HepG2 (cell line): Measurements from ENCODE around the gene PLEKHG2. TPM values are rescaled to one million over a fixed set of nuclear protein-coding genes. Genes with fewer than 3 reads are reported as not detected.

Experiments used
- DRAP1 ChIP-seq: IDR thresholded peaks from 2 replicates; pipeline ENCODE4 v1.6.1; 2016; ENCODE audit warnings: missing genetic modification reagents, missing compliant biosample characterization
- GPN1 ChIP-seq: sonication (generic); formaldehyde crosslinking; IDR thresholded peaks from 2 replicates; pipeline ENCODE4 v1.5.1; 2020; ENCODE audit warnings: missing genetic modification reagents, borderline replicate concordance
- GTF2F1 ChIP-seq: fragments of 150-350 bp; IDR thresholded peaks from 2 replicates; pipeline ENCODE4 v1.6.1; 2014; ENCODE audit warnings: low read length
- ISL2 ChIP-seq: sonication (generic); formaldehyde crosslinking; IDR thresholded peaks from 2 replicates; pipeline ENCODE4 v1.5.0; 2020; ENCODE audit warnings: missing genetic modification reagents
- KDM5B ChIP-seq: sonication (generic); formaldehyde crosslinking; IDR thresholded peaks from 2 replicates; pipeline ENCODE4 v1.4.0; 2020; ENCODE audit warnings: missing genetic modification reagents, mild to moderate bottlenecking, borderline replicate concordance
- MEIS1 ChIP-seq: sonication (generic); formaldehyde crosslinking; IDR thresholded peaks from 2 replicates; pipeline ENCODE4 v1.9.0; 2021; ENCODE audit warnings: mild to moderate bottlenecking, missing genetic modification reagents, moderate library complexity, borderline replicate concordance
- MIER2 ChIP-seq: IDR thresholded peaks from 2 replicates; pipeline ENCODE4 v1.6.1; 2016; ENCODE audit warnings: missing biosample characterization, missing genetic modification reagents
- NBN ChIP-seq: fragments of 450-650 bp; conservative IDR thresholded peaks from 2 replicates; pipeline ENCODE4 v1.6.1; 2017
- NFRKB ChIP-seq: fragments of 450-650 bp; IDR thresholded peaks from 2 replicates; pipeline ENCODE4 v1.6.1; 2017
- PRPF4 ChIP-seq: fragments of 200-400 bp; formaldehyde crosslinking; IDR thresholded peaks from 2 replicates; pipeline ENCODE4 v1.6.1; 2016; ENCODE audit warnings: low read length, low read depth; ENCODE audit not compliant: poor library complexity, severe bottlenecking
- SCMH1 ChIP-seq: sonication (generic); formaldehyde crosslinking; IDR thresholded peaks from 2 replicates; pipeline ENCODE4 v1.9.0; 2021; ENCODE audit warnings: missing genetic modification reagents, mild to moderate bottlenecking, borderline replicate concordance
- SRSF9 ChIP-seq: fragments of 200-400 bp; formaldehyde crosslinking; IDR thresholded peaks from 2 replicates; pipeline ENCODE4 v1.6.1; 2018; ENCODE audit warnings: borderline replicate concordance, mild to moderate bottlenecking, low read depth, low read length; ENCODE audit not compliant: insufficient read depth, poor library complexity, severe bottlenecking
- ZBTB43 ChIP-seq: sonication (generic); formaldehyde crosslinking; conservative IDR thresholded peaks from 2 replicates; pipeline ENCODE4 v1.4.0; 2020; ENCODE audit warnings: missing genetic modification reagents
- ZBTB7B ChIP-seq: sonication (generic); formaldehyde crosslinking; IDR thresholded peaks from 2 replicates; pipeline ENCODE4 v1.4.0; 2020; ENCODE audit warnings: missing genetic modification reagents
- ZNF143 ChIP-seq: sonication (generic); formaldehyde crosslinking; IDR thresholded peaks from 2 replicates; pipeline ENCODE4 v1.4.0; 2020; ENCODE audit warnings: missing genetic modification reagents
- ZNF274 ChIP-seq: sonication (generic); formaldehyde crosslinking; IDR thresholded peaks from 2 replicates; pipeline ENCODE4 v1.5.1; 2020; ENCODE audit warnings: mild to moderate bottlenecking, missing genetic modification reagents
- ZNF326 ChIP-seq: sonication (generic); formaldehyde crosslinking; IDR thresholded peaks from 2 replicates; pipeline ENCODE4 v1.4.0; 2020; ENCODE audit warnings: missing genetic modification reagents, borderline replicate concordance
- ZNF335 ChIP-seq: sonication (generic); formaldehyde crosslinking; IDR thresholded peaks from 2 replicates; pipeline ENCODE4 v1.4.0; 2020; ENCODE audit warnings: missing genetic modification reagents
- ZNF431 ChIP-seq: sonication (generic); formaldehyde crosslinking; IDR thresholded peaks from 2 replicates; pipeline ENCODE4 v1.9.0; 2022; ENCODE audit warnings: missing genetic modification reagents, low read depth, mild to moderate bottlenecking, borderline replicate concordance
- ZNF451 ChIP-seq: sonication (generic); formaldehyde crosslinking; IDR thresholded peaks from 2 replicates; pipeline ENCODE4 v1.5.0; 2020; ENCODE audit warnings: mild to moderate bottlenecking, missing genetic modification reagents
- ZNF512 ChIP-seq: sonication (generic); formaldehyde crosslinking; IDR thresholded peaks from 2 replicates; pipeline ENCODE4 v1.4.0; 2020; ENCODE audit warnings: mild to moderate bottlenecking, missing genetic modification reagents
- ZNF558 ChIP-seq: sonication (generic); formaldehyde crosslinking; IDR thresholded peaks from 2 replicates; pipeline ENCODE4 v1.9.0; 2022; ENCODE audit warnings: mild to moderate bottlenecking, missing genetic modification reagents, borderline replicate concordance
- ZNF567 ChIP-seq: sonication (generic); formaldehyde crosslinking; IDR thresholded peaks from 2 replicates; pipeline ENCODE4 v1.8.1; 2023; ENCODE audit warnings: mild to moderate bottlenecking, missing genetic modification reagents, borderline replicate concordance
- ZNF580 ChIP-seq: IDR thresholded peaks from 2 replicates; pipeline ENCODE4 v1.6.1; 2016; ENCODE audit warnings: low read depth, borderline replicate concordance
- ZNF605 ChIP-seq: sonication (generic); formaldehyde crosslinking; IDR thresholded peaks from 2 replicates; pipeline ENCODE4 v1.8.0; 2022; ENCODE audit warnings: mild to moderate bottlenecking, missing genetic modification reagents
- ZNF747 ChIP-seq: sonication (generic); formaldehyde crosslinking; IDR thresholded peaks from 2 replicates; pipeline ENCODE4 v1.8.1; 2023; ENCODE audit warnings: missing genetic modification reagents, mild to moderate bottlenecking, borderline replicate concordance
- ZNF850 ChIP-seq: sonication (generic); formaldehyde crosslinking; conservative IDR thresholded peaks from 2 replicates; pipeline ENCODE4 v1.9.0; 2021; ENCODE audit warnings: mild to moderate bottlenecking, missing genetic modification reagents
- polyA plus RNA-seq, 8 experiments: library from polyadenylated mRNA; depleted of rRNA in 3 of 8; stranded (reverse) in 7 of 8; unstranded in 1 of 8; fragments of >200 nt; fragmentation: Illumina TruSeq in 4 of 8; extraction: Trizol in 4 of 8; gene quantifications; 2 replicates each; pipeline versions ENCODE4 v1.2.1 to v1.2.3, GENCODE V29; 2011 to 2016; ENCODE audit warnings: low read depth in 4 of 8, missing spikeins in 1 of 8, mixed read lengths in 1 of 8; ENCODE audit not compliant: insufficient read depth in 1 of 8
- total RNA-seq, 5 experiments: library from RNA; depleted of rRNA; stranded (reverse); fragments of >200 nt; fragmentation: Illumina TruSeq; extraction: Trizol; gene quantifications; 2 replicates each; pipeline ENCODE4 v1.2.3, GENCODE V29; 2016; ENCODE audit warnings: low read depth in 1 of 5

PLEKHG2 gene
- total and polyA plus RNA-seq, 2 of the 13 experiments (the other 11 are each of a cell fraction or from before 2014, with no cell fraction given), result 3.6 to 6.8 TPM

GRCh38 chr19:39435499-39436349, 23.3 kb downstream of the PLEKHG2 start, which contains the start of gene RPS16 (continued):
- peak; percentile 93 for TF ChIP-seq DRAP1 (CRISPR knock-in tag)
- TF ChIP-seq GTF2F1, result peak; percentile 84
- peak; percentile 79; the same call in 1 of the 2 replicates for TF ChIP-seq ZNF580 (CRISPR knock-in tag)
- TF ChIP-seq ZNF326 (CRISPR knock-in tag), result no peak
- 0 out of 2 replicates have a peak, but pooled peaks have one; percentile 33 for TF ChIP-seq ZNF567 (CRISPR knock-in tag)
- peak; percentile 89 for TF ChIP-seq MEIS1 (CRISPR knock-in tag)
- TF ChIP-seq ZNF431 (CRISPR knock-in tag), result no peak; the same call in 1 of the 2 replicates
- TF ChIP-seq ZNF143 (CRISPR knock-in tag), result peak; percentile 57
- TF ChIP-seq MIER2 (CRISPR knock-in tag), result peak; percentile 42
- no peak for TF ChIP-seq GPN1 (CRISPR knock-in tag)
- TF ChIP-seq ZNF558 (CRISPR knock-in tag), result no peak; the same call in 1 of the 2 replicates
- 0 out of 2 replicates have a peak, but pooled peaks have one; percentile 18 for TF ChIP-seq ZBTB7B (CRISPR knock-in tag)
- TF ChIP-seq ZNF274 (CRISPR knock-in tag), result peak; percentile 37; the same call in 1 of the 2 replicates
- TF ChIP-seq ZNF605, result peak; percentile 92
- no peak for TF ChIP-seq SRSF9
- 0 out of 2 replicates have a peak, but pooled peaks have one; percentile 25 for TF ChIP-seq ZNF512 (CRISPR knock-in tag)
- peak; percentile 63 for TF ChIP-seq ISL2 (CRISPR knock-in tag)
- no peak; the same call in none of the 2 replicates for TF ChIP-seq ZNF451 (CRISPR knock-in tag)
- no peak for TF ChIP-seq NBN
- no peak for TF ChIP-seq PRPF4
- TF ChIP-seq ZNF747 (CRISPR knock-in tag), result peak; percentile 92
- TF ChIP-seq SCMH1 (CRISPR knock-in tag), result no peak
- peak; percentile 73; the same call in 1 of the 2 replicates for TF ChIP-seq KDM5B
- peak; percentile 48; the same call in 1 of the 2 replicates for TF ChIP-seq ZBTB43 (CRISPR knock-in tag)
- TF ChIP-seq NFRKB, result no peak
- no peak for TF ChIP-seq ZNF850
- TF ChIP-seq ZNF335 (CRISPR knock-in tag), result peak; percentile 90; the same call in 1 of the 2 replicates
